Astrocyte (in vitro differentiated cells and primary cell): Measurements from ENCODE around the gene SYT14. TPM values are rescaled to one million over a fixed set of nuclear protein-coding genes. Genes with fewer than 3 reads are reported as not detected.
A peak's percentile ranks its signal among the peaks of the same experiment; 100 is the strongest.

ENCODE experiments used
- DNase-seq: peaks from one replicate; pipeline ENCODE4 v3.0.0-alpha.2; 2010; ENCODE audit warnings: low read depth
- FAIRE-seq: peaks from 2 replicates; lab custom pipeline; 2011; peaks lifted over from hg19 to GRCh38; lab: Jason Lieb, UNC
- H2AFZ ChIP-seq: 2 replicates; pipeline ENCODE4 v1.6.0; 2012; ENCODE audit warnings: low read depth, low read length, inconsistent platforms
- H3K27ac ChIP-seq: 2 replicates; pipeline ENCODE4 v1.5.1; 2011; ENCODE audit warnings: low read depth, low read length, inconsistent platforms
- H3K27me3 ChIP-seq: 2 replicates; pipeline ENCODE4 v1.6.0; 2011; ENCODE audit warnings: low read length, inconsistent platforms; ENCODE audit not compliant: insufficient read depth
- H3K36me3 ChIP-seq: 2 replicates; pipeline ENCODE4 v1.5.1; 2011; ENCODE audit warnings: low read length, inconsistent platforms; ENCODE audit not compliant: insufficient read depth
- H3K4me1 ChIP-seq: 2 replicates; pipeline ENCODE4 v1.5.1; 2011; ENCODE audit warnings: low read length, inconsistent platforms; ENCODE audit not compliant: insufficient read depth
- H3K4me2 ChIP-seq: 2 replicates; pipeline ENCODE4 v1.6.0; 2012; ENCODE audit warnings: low read length, inconsistent platforms
- H3K4me3 ChIP-seq: 2 replicates; pipeline ENCODE4 v1.5.1; 2011; ENCODE audit warnings: low read depth, mild to moderate bottlenecking, low read length, inconsistent platforms; ENCODE audit not compliant: insufficient read depth
- H3K79me2 ChIP-seq: 2 replicates; pipeline ENCODE4 v1.6.0; 2012; ENCODE audit warnings: mild to moderate bottlenecking, low read length, inconsistent platforms; ENCODE audit not compliant: insufficient read depth
- H3K9ac ChIP-seq: 2 replicates; pipeline ENCODE4 v1.6.0; 2012; ENCODE audit warnings: mild to moderate bottlenecking, low read length, inconsistent platforms
- H3K9me3 ChIP-seq: 2 replicates; pipeline ENCODE4 v1.5.1; 2012; ENCODE audit warnings: low read depth, mild to moderate bottlenecking, low read length, inconsistent platforms; ENCODE audit not compliant: insufficient read depth
- H4K20me1 ChIP-seq: 2 replicates; pipeline ENCODE4 v1.6.0; 2012; ENCODE audit warnings: low read length, inconsistent platforms; ENCODE audit not compliant: insufficient read depth
- H3K27ac Mint-ChIP-seq: one replicate; pipeline ENCODE4 v1.8.0; 2021; ENCODE audit warnings: mild to moderate bottlenecking, mixed read lengths; ENCODE audit not compliant: unreplicated experiment
- H3K27me3 Mint-ChIP-seq: one replicate; pipeline ENCODE4 v1.8.0; 2021; ENCODE audit warnings: low read depth, mixed read lengths; ENCODE audit not compliant: unreplicated experiment
- H3K36me3 Mint-ChIP-seq: one replicate; pipeline ENCODE4 v1.8.0; 2021; ENCODE audit warnings: low read depth, mixed read lengths; ENCODE audit not compliant: unreplicated experiment
- H3K4me1 Mint-ChIP-seq: one replicate; pipeline ENCODE4 v1.8.0; 2021; ENCODE audit warnings: low read depth, mixed read lengths; ENCODE audit not compliant: unreplicated experiment
- H3K4me3 Mint-ChIP-seq: one replicate; pipeline ENCODE4 v1.8.0; 2021; ENCODE audit warnings: mild to moderate bottlenecking, moderate library complexity, mixed read lengths; ENCODE audit not compliant: unreplicated experiment
- H3K9me3 Mint-ChIP-seq: one replicate; pipeline ENCODE4 v1.8.0; 2021; ENCODE audit warnings: mild to moderate bottlenecking, mixed read lengths; ENCODE audit not compliant: unreplicated experiment
- CTCF ChIP-seq: IDR thresholded peaks from 2 replicates; pipeline ENCODE4 v1.5.1; 2011; ENCODE audit warnings: low read depth, mild to moderate bottlenecking, inconsistent platforms, low read length, moderate library complexity; ENCODE audit not compliant: insufficient read depth
- EZH2 ChIP-seq: IDR thresholded peaks from 2 replicates; pipeline ENCODE4 v1.6.1; 2012; ENCODE audit warnings: mild to moderate bottlenecking, low read length, inconsistent platforms; ENCODE audit not compliant: insufficient read depth
- total RNA-seq: library from RNA; stranded (reverse); gene quantifications from 2 replicates; pipeline ENCODE4 v1.2.1, GENCODE V29; 2021

SYT14 gene
- total RNA-seq, 1 donor from 2014 or later: 6.1 TPM

- Histone ChIP-seq H3K4me3 (no peak overlapping the region), H3K4me1 (peaks cover 15% of the 10 kb centered on the region), H3K36me3 (no peaks in the 10 kb centered on the region), H3K27me3 (no peaks in the 10 kb centered on the region), H3K9me3 (no peaks in the 10 kb centered on the region), H3K9ac (no peak overlapping the region), H2AFZ (no peak overlapping the region), H3K4me2 (peak overlapping the region; percentile 51), H3K27ac (no peak overlapping the region), H3K79me2 (no peaks in the 10 kb centered on the region), H4K20me1 (no peaks in the 10 kb centered on the region)
- peak; percentile 74 for DNase-seq
- H3K27ac Mint-ChIP-seq: no peak overlapping the region
- no peaks in the 10 kb centered on the region for H3K9me3 Mint-ChIP-seq
- H3K27me3 Mint-ChIP-seq: no peaks in the 10 kb centered on the region
- TF ChIP-seq EZH2 (no peak), CTCF (no peak)
- FAIRE-seq: no peak
- H3K4me3 Mint-ChIP-seq: no peak overlapping the region
- H3K4me1 Mint-ChIP-seq: peaks cover 7% of the 10 kb centered on the region
- no peaks in the 10 kb centered on the region for H3K36me3 Mint-ChIP-seq
Measured at GRCh38 chr1:210123924-210124589, 186.0 kb downstream of the SYT14 start.

- H3K4me3 Mint-ChIP-seq: no peak overlapping the region
Measured at GRCh38 chr1:210124736-210125135, 186.7 kb downstream of the SYT14 start.

More at GRCh38 chr1:210124736-210125135, 186.7 kb downstream of the SYT14 start:
- H3K27me3 ChIP-seq: no peaks in the 10 kb centered on the region
- peaks cover 15% of the 10 kb centered on the region for H3K4me1 ChIP-seq
- H3K4me2 ChIP-seq: peak overlapping the region; percentile 51
- no peaks in the 10 kb centered on the region for H4K20me1 ChIP-seq
- TF ChIP-seq EZH2 (no peak), CTCF (no peak)
- H3K4me3 ChIP-seq: no peak overlapping the region
- no peak overlapping the region for H2AFZ ChIP-seq
- FAIRE-seq: no peak
- no peak for DNase-seq
- no peaks in the 10 kb centered on the region for H3K79me2 ChIP-seq
- Mint-ChIP-seq H3K27me3 (no peaks in the 10 kb centered on the region), H3K36me3 (no peaks in the 10 kb centered on the region), H3K9me3 (no peaks in the 10 kb centered on the region), H3K4me1 (peaks cover 7% of the 10 kb centered on the region), H3K27ac (no peak overlapping the region)
- H3K27ac ChIP-seq: no peak overlapping the region
- H3K36me3 ChIP-seq: no peaks in the 10 kb centered on the region
- no peaks in the 10 kb centered on the region for H3K9me3 ChIP-seq
- H3K9ac ChIP-seq: no peak overlapping the region
